ENCODE data around the gene TENM3. TPM values are rescaled to one million over a fixed set of nuclear protein-coding genes. Genes with fewer than 3 reads are reported as not detected.

TENM3 gene
- total RNA-seq, 1 experiment from 2014 or later = 5.3 TPM

- DNase-seq (ENCODE audit: low spot score) = no peak
Measured at GRCh38 chr4:182400081-182400480, 156.9 kb downstream of the TENM3 start.

- DNase-seq (ENCODE audit: low spot score) = no peak
Measured at GRCh38 chr4:182400790-182401189, 157.6 kb downstream of the TENM3 start.

- no peak for DNase-seq (ENCODE audit: low spot score)
Measured at GRCh38 chr4:182404376-182404775, 161.2 kb downstream of the TENM3 start.

GRCh38 chr4:182405087-182405486, 161.9 kb downstream of the TENM3 start:
- no peak for DNase-seq (ENCODE audit: low spot score)

GRCh38 chr4:182409271-182409670, 166.1 kb downstream of the TENM3 start:
- DNase-seq (ENCODE audit: low spot score) = no peak

GRCh38 chr4:182411391-182411790, 168.2 kb downstream of the TENM3 start:
- no peak for DNase-seq (ENCODE audit: low spot score)

GRCh38 chr4:182413550-182413949, 170.3 kb downstream of the TENM3 start:
- no peak for DNase-seq (ENCODE audit: low spot score)

- DNase-seq (ENCODE audit: low spot score) = no peak
Measured at GRCh38 chr4:182415116-182415515, 171.9 kb downstream of the TENM3 start.

- no peak for DNase-seq (ENCODE audit: low spot score)
Measured at GRCh38 chr4:182416067-182416466, 172.9 kb downstream of the TENM3 start.

GRCh38 chr4:182418054-182418734, 175.0 kb downstream of the TENM3 start:
- DNase-seq (ENCODE audit: low spot score) = no peak

- DNase-seq (ENCODE audit: low spot score) = no peak
Measured at GRCh38 chr4:182420189-182420588, 177.0 kb downstream of the TENM3 start.

GRCh38 chr4:182421753-182422152, 178.6 kb downstream of the TENM3 start:
- DNase-seq (ENCODE audit: low spot score) = no peak

- no peak for DNase-seq (ENCODE audit: low spot score)
Measured at GRCh38 chr4:182425302-182425701, 182.1 kb downstream of the TENM3 start.

- no peak for DNase-seq (ENCODE audit: low spot score)
Measured at GRCh38 chr4:182426901-182427300, 183.7 kb downstream of the TENM3 start.

GRCh38 chr4:182427554-182427953, 184.4 kb downstream of the TENM3 start:
- no peak for DNase-seq (ENCODE audit: low spot score)

- no peak for DNase-seq (ENCODE audit: low spot score)
Measured at GRCh38 chr4:182429896-182430295, 186.7 kb downstream of the TENM3 start.

GRCh38 chr4:182432819-182433218, 189.6 kb downstream of the TENM3 start:
- DNase-seq (ENCODE audit: low spot score) = no peak

- DNase-seq (ENCODE audit: low spot score) = no peak
Measured at GRCh38 chr4:182434720-182435119, 191.5 kb downstream of the TENM3 start.

- no peak for DNase-seq (ENCODE audit: low spot score)
Measured at GRCh38 chr4:182435401-182435800, 192.2 kb downstream of the TENM3 start.

GRCh38 chr4:182443070-182443469, 199.9 kb downstream of the TENM3 start:
- DNase-seq (ENCODE audit: low spot score) = no peak

- DNase-seq (ENCODE audit: low spot score) = no peak
Measured at GRCh38 chr4:182447767-182448280, 204.6 kb downstream of the TENM3 start.

- no peak for DNase-seq (ENCODE audit: low spot score)
Measured at GRCh38 chr4:182448281-182449151, 205.3 kb downstream of the TENM3 start.
